Thymus (tissue), 11 donors: ENCODE results near the gene MGRN1. TPM values are rescaled to one million over a fixed set of nuclear protein-coding genes. Genes with fewer than 3 reads are reported as not detected.

Experiments
- DNase-seq, 9 donors: peaks; one replicate each; pipeline ENCODE4 v3.0.0-alpha.2; 2013; ENCODE audit warnings: low spot score in 9 of 9, low read depth in 6 of 9, missing footprints in 1 of 9
- H3K27ac ChIP-seq, 2 donors: one replicate each; pipeline ENCODE4 v1.5.1; 2013; ENCODE audit warnings: control low read depth in 1 of 2, low read depth in 1 of 2, low read length in 1 of 2, mild to moderate bottlenecking in 1 of 2, moderate library complexity in 1 of 2
- H3K27me3 ChIP-seq, 2 donors: one replicate each; pipeline ENCODE4 v1.5.1; 2013; ENCODE audit warnings: low read length in 1 of 2; ENCODE audit not compliant: control insufficient read depth in 2 of 2, insufficient read depth in 1 of 2
- H3K36me3 ChIP-seq, 2 donors: one replicate each; pipeline ENCODE4 v1.5.1; 2013; ENCODE audit warnings: low read length in 1 of 2, mild to moderate bottlenecking in 1 of 2, moderate library complexity in 1 of 2; ENCODE audit not compliant: control insufficient read depth in 2 of 2, insufficient read depth in 2 of 2
- H3K4me1 ChIP-seq, 2 donors: one replicate each; pipeline ENCODE4 v1.5.1; 2013; ENCODE audit warnings: low read length in 2 of 2; ENCODE audit not compliant: control insufficient read depth in 2 of 2, insufficient read depth in 2 of 2
- H3K4me3 ChIP-seq, 2 donors: one replicate each; pipeline ENCODE4 v1.5.1; 2013; ENCODE audit warnings: low read length in 2 of 2, control low read depth in 1 of 2, mild to moderate bottlenecking in 1 of 2
- H3K9me3 ChIP-seq, 2 donors: one replicate each; pipeline ENCODE4 v1.5.1; 2013; ENCODE audit warnings: low read length in 1 of 2, mild to moderate bottlenecking in 1 of 2; ENCODE audit not compliant: control insufficient read depth in 2 of 2, insufficient read depth in 1 of 2
- WGBS: extraction: QIAGEN DNeasy Blood & Tissue Kit; methylation state at CpG from one replicate; pipeline ENCODE4 v1.1.7; 2013; 5-methylcytosine and 5-hydroxymethylcytosine counted together
- polyA plus RNA-seq: library from polyadenylated mRNA; stranded (reverse); fragments of 200-250 nt; gene quantifications from one replicate; pipeline ENCODE4 v1.2.3, GENCODE V29; 2013
- total RNA-seq: library from RNA; stranded (reverse); fragments of 120-200 nt; gene quantifications from one replicate; pipeline ENCODE4 v1.2.4, GENCODE V29; 2013
- donor health status: healthy.

The MGRN1 gene
- total and polyA plus RNA-seq, 2 donors = 8.4 to 16.0 TPM

GRCh38 chr16:4684763-4685162 is 60.1 kb downstream of the MGRN1 start:
- Histone ChIP-seq H3K4me3 (no peak overlapping the region), H3K27ac (no peak overlapping the region), H3K4me1 (peaks cover 0 to 19% of the 10 kb centered on the region in 2 donors), H3K27me3 (no peaks in the 10 kb centered on the region), H3K9me3 (peaks cover 0 to 4% of the 10 kb centered on the region in 2 donors), H3K36me3 (peaks cover 47 to 80% of the 10 kb centered on the region in 2 donors)
- no peak for DNase-seq
- 98% methylated on average over 13 of the region's 13 CpGs for WGBS

- H3K27me3 ChIP-seq = no peaks in the 10 kb centered on the region
- H3K4me1 ChIP-seq = peaks cover 0 to 19% of the 10 kb centered on the region in 2 donors
- DNase-seq = no peak
- no peak overlapping the region for H3K4me3 ChIP-seq
- peak overlapping the region in 1 of 2 donors; percentile 31 for H3K27ac ChIP-seq
- 98% methylated on average over 13 of the region's 13 CpGs for WGBS
- peaks cover 0 to 4% of the 10 kb centered on the region in 2 donors for H3K9me3 ChIP-seq
- peaks cover 47 to 82% of the 10 kb centered on the region in 2 donors for H3K36me3 ChIP-seq
Measured at GRCh38 chr16:4685292-4685691, 60.7 kb downstream of the MGRN1 start.

GRCh38 chr16:4685776-4686496 is 61.3 kb downstream of the MGRN1 start:
- Histone ChIP-seq H3K4me1 (peaks cover 0 to 19% of the 10 kb centered on the region in 2 donors), H3K27ac (no peak overlapping the region), H3K4me3 (no peak overlapping the region), H3K27me3 (no peaks in the 10 kb centered on the region), H3K36me3 (peaks cover 47 to 85% of the 10 kb centered on the region in 2 donors), H3K9me3 (peaks cover 0 to 4% of the 10 kb centered on the region in 2 donors)
- no peak for DNase-seq
- 97% methylated on average over 38 of the region's 38 CpGs for WGBS

DNA sequence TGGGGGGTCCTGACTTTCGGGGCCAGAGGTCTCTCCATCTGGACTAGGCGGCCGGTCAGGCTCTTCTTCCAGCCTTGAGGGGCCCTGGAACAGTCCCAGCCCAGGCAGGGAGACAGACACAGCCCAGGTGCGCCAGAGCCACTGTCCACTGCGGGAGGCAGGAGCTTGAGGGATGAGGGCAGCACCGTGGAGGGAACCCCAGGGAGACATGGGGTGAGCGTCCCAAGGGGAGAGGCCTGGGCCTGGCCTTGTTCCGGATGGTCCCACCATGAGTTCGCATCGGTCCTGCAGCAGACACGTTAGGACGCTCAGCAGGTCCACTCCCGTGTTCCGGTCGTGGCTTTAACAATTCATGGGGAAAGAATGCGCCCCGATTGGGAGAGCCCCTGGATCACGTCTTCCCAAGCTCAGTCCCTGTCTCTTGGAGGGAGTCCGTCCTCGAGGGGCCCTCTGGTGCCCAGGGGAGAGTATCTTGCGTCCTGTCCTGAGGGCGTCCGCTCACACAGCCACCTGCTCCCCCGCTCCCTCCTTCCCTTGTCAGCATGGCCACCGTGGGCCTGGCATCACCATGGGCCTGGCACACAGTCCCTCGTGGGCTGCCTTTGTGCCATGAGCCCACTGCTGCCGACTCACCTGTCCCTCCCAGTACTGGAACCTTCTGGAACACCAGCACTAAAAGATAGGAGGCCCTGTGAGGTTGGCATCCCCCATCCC is 62.0 kb downstream of the MGRN1 start:
- 98% methylated on average over 27 of the region's 27 CpGs for WGBS
- Histone ChIP-seq H3K27me3 (no peaks in the 10 kb centered on the region), H3K9me3 (peaks cover 0 to 4% of the 10 kb centered on the region in 2 donors), H3K36me3 (peaks cover 47 to 77% of the 10 kb centered on the region in 2 donors), H3K4me1 (peaks cover 0 to 13% of the 10 kb centered on the region in 2 donors), H3K4me3 (no peak overlapping the region), H3K27ac (no peak overlapping the region)
- no peak for DNase-seq

DNA sequence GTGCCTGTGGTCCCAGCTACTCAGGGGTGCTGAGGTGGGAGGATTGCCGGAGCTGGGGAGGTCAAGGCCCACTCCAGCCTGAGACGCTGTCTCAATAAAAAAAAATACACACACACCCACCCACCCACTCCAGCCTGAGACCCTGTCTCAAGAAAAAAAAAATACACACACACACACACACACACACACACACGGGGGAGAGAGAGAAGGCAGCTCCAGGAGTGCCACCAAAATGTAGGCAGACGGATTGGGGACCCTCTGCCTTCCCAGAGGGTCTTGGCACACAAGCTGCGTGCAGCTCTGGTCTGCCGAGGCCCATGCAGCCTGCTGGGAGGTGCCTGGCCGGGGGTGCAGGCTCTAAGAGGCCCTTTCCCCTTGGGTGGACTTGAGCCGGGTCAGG is 62.8 kb downstream of the MGRN1 start:
- WGBS = 96% methylated on average over 8 of the region's 8 CpGs
- H3K4me1 ChIP-seq = peaks cover under 1 to 8% of the 10 kb centered on the region in 2 donors
- H3K27ac ChIP-seq = no peak overlapping the region
- DNase-seq = no peak
- peaks cover 0 to 4% of the 10 kb centered on the region in 2 donors for H3K9me3 ChIP-seq
- no peak overlapping the region for H3K4me3 ChIP-seq
- H3K36me3 ChIP-seq = peaks cover 47 to 72% of the 10 kb centered on the region in 2 donors
- H3K27me3 ChIP-seq = no peaks in the 10 kb centered on the region

- H3K4me3 ChIP-seq = no peak overlapping the region
- H3K9me3 ChIP-seq = peaks cover 0 to 4% of the 10 kb centered on the region in 2 donors
- H3K4me1 ChIP-seq = peaks cover 6 to 9% of the 10 kb centered on the region in 2 donors
- H3K27me3 ChIP-seq = no peaks in the 10 kb centered on the region
- no peak for DNase-seq
- H3K36me3 ChIP-seq = peaks cover 41 to 65% of the 10 kb centered on the region in 2 donors
- no peak overlapping the region for H3K27ac ChIP-seq
- WGBS = 98% methylated on average over 39 of the region's 39 CpGs
Measured at GRCh38 chr16:4687946-4688673, 63.5 kb downstream of the MGRN1 start.

- Histone ChIP-seq H3K27ac (no peak overlapping the region), H3K27me3 (no peaks in the 10 kb centered on the region), H3K4me3 (no peak overlapping the region), H3K4me1 (peaks cover 6 to 10% of the 10 kb centered on the region in 2 donors), H3K9me3 (peaks cover 0 to 4% of the 10 kb centered on the region in 2 donors), H3K36me3 (peaks cover 37 to 60% of the 10 kb centered on the region in 2 donors)
- no peak for DNase-seq
- WGBS = 97% methylated on average over 22 of the region's 22 CpGs
Measured at GRCh38 chr16:4688674-4689045, 64.0 kb downstream of the MGRN1 start.

DNA sequence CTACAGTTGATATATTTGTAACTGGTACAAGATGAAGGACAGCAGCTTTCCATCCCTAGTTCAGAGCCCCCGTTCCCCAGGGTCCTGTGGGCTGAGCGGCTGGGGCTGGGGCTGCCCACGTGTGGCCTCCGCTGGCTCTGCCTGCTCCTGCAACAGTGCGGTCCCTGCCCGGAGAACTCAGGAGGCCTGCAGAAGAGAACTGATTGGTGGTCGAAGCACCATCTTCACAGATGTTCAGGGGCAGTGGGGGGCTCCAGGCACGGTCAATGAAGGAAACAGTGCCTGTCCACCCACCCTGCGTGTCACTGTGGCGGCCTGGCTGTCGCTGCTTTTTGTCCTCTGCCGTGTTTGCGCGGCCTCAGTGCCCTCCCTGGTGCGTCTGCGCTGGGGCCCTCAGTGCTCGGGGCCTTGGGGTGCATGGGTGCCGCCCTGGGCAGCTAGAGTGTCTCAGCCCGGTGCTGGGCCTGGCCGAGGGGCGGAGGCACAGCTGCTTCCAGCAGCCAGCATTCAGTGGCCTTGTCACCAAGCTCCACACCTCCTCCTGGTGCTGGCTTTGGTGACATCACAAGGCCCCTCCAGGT is 64.6 kb downstream of the MGRN1 start:
- Histone ChIP-seq H3K27ac (no peak overlapping the region), H3K9me3 (peaks cover 0 to under 1% of the 10 kb centered on the region in 2 donors), H3K36me3 (peaks cover 34 to 55% of the 10 kb centered on the region in 2 donors), H3K4me3 (no peak overlapping the region), H3K4me1 (peaks cover 6 to 10% of the 10 kb centered on the region in 2 donors), H3K27me3 (no peaks in the 10 kb centered on the region)
- DNase-seq = no peak
- WGBS = 98% methylated on average over 21 of the region's 21 CpGs
